Measurements from ENCODE around the gene DYSF. TPM values are rescaled to one million over a fixed set of nuclear protein-coding genes. Genes with fewer than 3 reads are reported as not detected.

Gene DYSF
- total RNA-seq, 1 experiment from 2014 or later, result 0.31 TPM

- intact Hi-C loops (cut with micrococcal nuclease; ENCODE audit: unreplicated experiment), result no loop called here
- peaks cover 3% of the 10 kb centered on the region for H3K4me1 ChIP-seq (ENCODE audit: control insufficient read depth, insufficient read depth, low read length)
- H3K27ac ChIP-seq (ENCODE audit: low read length), result no peak overlapping the region
- POLR2A ChIA-PET, result no interaction called here
- CTCF ChIA-PET, result no interaction called here
- H3K27me3 ChIP-seq (ENCODE audit: control insufficient read depth, insufficient read depth, low read length), result no peaks in the 10 kb centered on the region
- in situ Hi-C loops (cut with HindIII; ENCODE audit: low pct_unique_long_range_greater_than_20kb, low sequenced_read_pairs), result no loop called here
- no peaks in the 10 kb centered on the region for H3K9me3 ChIP-seq (ENCODE audit: control insufficient read depth, insufficient read depth, low read depth, low read length)
- no peak for DNase-seq (ENCODE audit: low read depth, low spot score)
- no peaks in the 10 kb centered on the region for H3K36me3 ChIP-seq (ENCODE audit: control insufficient read depth, insufficient read depth, low read length)
- ATAC-seq, result no peak
- TF ChIP-seq SIN3A (IDR thresholded peaks at IDR 0.05; ENCODE audit: borderline replicate concordance, insufficient read depth, low read depth, low read length), result no peak
- no peak for TF ChIP-seq POLR2AphosphoS5 (IDR thresholded peaks at IDR 0.05; ENCODE audit: low read depth, low read length)
- no peak for TF ChIP-seq TCF7L2 (IDR thresholded peaks at IDR 0.05; ENCODE audit: low read depth, low read length)
- TF ChIP-seq, protein P1, sequence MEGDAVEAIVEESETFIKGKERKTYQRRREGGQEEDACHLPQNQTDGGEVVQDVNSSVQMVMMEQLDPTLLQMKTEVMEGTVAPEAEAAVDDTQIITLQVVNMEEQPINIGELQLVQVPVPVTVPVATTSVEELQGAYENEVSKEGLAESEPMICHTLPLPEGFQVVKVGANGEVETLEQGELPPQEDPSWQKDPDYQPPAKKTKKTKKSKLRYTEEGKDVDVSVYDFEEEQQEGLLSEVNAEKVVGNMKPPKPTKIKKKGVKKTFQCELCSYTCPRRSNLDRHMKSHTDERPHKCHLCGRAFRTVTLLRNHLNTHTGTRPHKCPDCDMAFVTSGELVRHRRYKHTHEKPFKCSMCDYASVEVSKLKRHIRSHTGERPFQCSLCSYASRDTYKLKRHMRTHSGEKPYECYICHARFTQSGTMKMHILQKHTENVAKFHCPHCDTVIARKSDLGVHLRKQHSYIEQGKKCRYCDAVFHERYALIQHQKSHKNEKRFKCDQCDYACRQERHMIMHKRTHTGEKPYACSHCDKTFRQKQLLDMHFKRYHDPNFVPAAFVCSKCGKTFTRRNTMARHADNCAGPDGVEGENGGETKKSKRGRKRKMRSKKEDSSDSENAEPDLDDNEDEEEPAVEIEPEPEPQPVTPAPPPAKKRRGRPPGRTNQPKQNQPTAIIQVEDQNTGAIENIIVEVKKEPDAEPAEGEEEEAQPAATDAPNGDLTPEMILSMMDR (IDR thresholded peaks at IDR 0.05), result no peak
- BruUV-seq (replicated peaks), result no TSS peak
- no peak overlapping the region for H3K4me3 ChIP-seq (ENCODE audit: low read depth in 2 of 2, low read length in 2 of 2)
These were observed 108.3 kb downstream of the DYSF start for GRCh38 chr2:71561441-71562267.

GRCh38 chr2:71562518-71562917 lies 109.2 kb downstream of the DYSF start:
- intact Hi-C loops (cut with micrococcal nuclease; ENCODE audit: unreplicated experiment) (no loop called here), in situ Hi-C loops (cut with HindIII; ENCODE audit: low pct_unique_long_range_greater_than_20kb, low sequenced_read_pairs) (no loop called here)
- no peaks in the 10 kb centered on the region for H3K36me3 ChIP-seq (ENCODE audit: control insufficient read depth, insufficient read depth, low read length)
- H3K27ac ChIP-seq (ENCODE audit: low read length), result no peak overlapping the region
- ChIA-PET POLR2A (no interaction called here), CTCF (no interaction called here)
- H3K9me3 ChIP-seq (ENCODE audit: control insufficient read depth, insufficient read depth, low read depth, low read length), result no peaks in the 10 kb centered on the region
- DNase-seq (ENCODE audit: low read depth, low spot score), result no peak
- TF ChIP-seq, protein P2, sequence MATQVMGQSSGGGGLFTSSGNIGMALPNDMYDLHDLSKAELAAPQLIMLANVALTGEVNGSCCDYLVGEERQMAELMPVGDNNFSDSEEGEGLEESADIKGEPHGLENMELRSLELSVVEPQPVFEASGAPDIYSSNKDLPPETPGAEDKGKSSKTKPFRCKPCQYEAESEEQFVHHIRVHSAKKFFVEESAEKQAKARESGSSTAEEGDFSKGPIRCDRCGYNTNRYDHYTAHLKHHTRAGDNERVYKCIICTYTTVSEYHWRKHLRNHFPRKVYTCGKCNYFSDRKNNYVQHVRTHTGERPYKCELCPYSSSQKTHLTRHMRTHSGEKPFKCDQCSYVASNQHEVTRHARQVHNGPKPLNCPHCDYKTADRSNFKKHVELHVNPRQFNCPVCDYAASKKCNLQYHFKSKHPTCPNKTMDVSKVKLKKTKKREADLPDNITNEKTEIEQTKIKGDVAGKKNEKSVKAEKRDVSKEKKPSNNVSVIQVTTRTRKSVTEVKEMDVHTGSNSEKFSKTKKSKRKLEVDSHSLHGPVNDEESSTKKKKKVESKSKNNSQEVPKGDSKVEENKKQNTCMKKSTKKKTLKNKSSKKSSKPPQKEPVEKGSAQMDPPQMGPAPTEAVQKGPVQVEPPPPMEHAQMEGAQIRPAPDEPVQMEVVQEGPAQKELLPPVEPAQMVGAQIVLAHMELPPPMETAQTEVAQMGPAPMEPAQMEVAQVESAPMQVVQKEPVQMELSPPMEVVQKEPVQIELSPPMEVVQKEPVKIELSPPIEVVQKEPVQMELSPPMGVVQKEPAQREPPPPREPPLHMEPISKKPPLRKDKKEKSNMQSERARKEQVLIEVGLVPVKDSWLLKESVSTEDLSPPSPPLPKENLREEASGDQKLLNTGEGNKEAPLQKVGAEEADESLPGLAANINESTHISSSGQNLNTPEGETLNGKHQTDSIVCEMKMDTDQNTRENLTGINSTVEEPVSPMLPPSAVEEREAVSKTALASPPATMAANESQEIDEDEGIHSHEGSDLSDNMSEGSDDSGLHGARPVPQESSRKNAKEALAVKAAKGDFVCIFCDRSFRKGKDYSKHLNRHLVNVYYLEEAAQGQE (IDR thresholded peaks at IDR 0.05; ENCODE audit: insufficient read depth in 1 of 2, low read depth in 2 of 2, low read length in 1 of 2), result no peak
- TF ChIP-seq, protein P1 (IDR thresholded peaks at IDR 0.05), result no peak
- TF ChIP-seq SIN3A (IDR thresholded peaks at IDR 0.05; ENCODE audit: borderline replicate concordance, insufficient read depth, low read depth, low read length), result no peak
- no peak for TF ChIP-seq TCF7L2 (IDR thresholded peaks at IDR 0.05; ENCODE audit: low read depth, low read length)
- TF ChIP-seq POLR2AphosphoS5 (IDR thresholded peaks at IDR 0.05; ENCODE audit: low read depth, low read length), result no peak
- no peak overlapping the region for H3K4me3 ChIP-seq (ENCODE audit: low read depth in 2 of 2, low read length in 2 of 2)
- H3K4me1 ChIP-seq (ENCODE audit: control insufficient read depth, insufficient read depth, low read length), result peaks cover 3% of the 10 kb centered on the region
- BruUV-seq (replicated peaks), result no TSS peak
- no peaks in the 10 kb centered on the region for H3K27me3 ChIP-seq (ENCODE audit: control insufficient read depth, insufficient read depth, low read length)
- ATAC-seq, result no peak
